ENCODE data around the gene HNRNPR. TPM values are rescaled to one million over a fixed set of nuclear protein-coding genes. Genes with fewer than 3 reads are reported as not detected.
A peak's percentile ranks its signal among the peaks of the same experiment; 100 is the strongest.

The HNRNPR gene
- total RNA-seq, 1 donor from 2014 or later, result 113 TPM

DNA sequence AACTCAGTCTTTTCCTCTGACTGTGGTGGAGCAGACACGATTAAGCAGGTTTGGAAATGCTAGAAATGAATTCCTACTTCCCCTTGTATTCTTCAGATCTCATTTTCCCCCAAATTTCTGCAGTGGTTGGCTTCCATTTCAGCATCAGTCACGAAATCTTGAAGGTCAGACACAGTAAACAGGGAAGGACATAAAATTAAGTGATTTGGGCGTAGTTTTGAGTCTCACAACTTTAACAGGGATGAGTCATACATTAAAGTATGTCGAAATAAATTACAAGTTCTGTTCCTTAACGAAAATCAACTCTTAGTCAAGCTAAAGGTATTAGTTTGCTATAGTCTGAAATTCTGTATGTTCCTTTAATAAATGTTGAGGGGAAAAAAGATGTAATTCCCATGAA, 61.1 kb downstream of the HNRNPR start:
- Mint-ChIP-seq H3K4me3 (ENCODE audit: unreplicated experiment) (no peak overlapping the region), H3K36me3 (ENCODE audit: low read depth, unreplicated experiment) (peaks cover 9% of the 10 kb centered on the region)
- peak; percentile 67 for FAIRE-seq

GRCh38 chr1:23278717-23279116, 65.4 kb downstream of the HNRNPR start:
- Histone ChIP-seq H3K4me3 (ENCODE audit: insufficient read depth, low read depth, low read length) (no peak overlapping the region), H4K20me1 (ENCODE audit: insufficient read depth, low read length) (peaks cover 4% of the 10 kb centered on the region), H3K9ac (ENCODE audit: low read length) (no peak overlapping the region), H3K79me2 (ENCODE audit: insufficient read depth, low read length) (no peaks in the 10 kb centered on the region), H3K36me3 (ENCODE audit: insufficient read depth, low read length) (peaks cover 28% of the 10 kb centered on the region), H3K9me3 (ENCODE audit: insufficient read depth, low read depth, low read length) (no peaks in the 10 kb centered on the region), H2AFZ (ENCODE audit: low read depth, low read length) (no peak overlapping the region), H3K27me3 (ENCODE audit: insufficient read depth, low read length) (no peaks in the 10 kb centered on the region), H3K4me1 (ENCODE audit: insufficient read depth, low read length) (peaks cover 20% of the 10 kb centered on the region), H3K4me2 (ENCODE audit: low read length) (no peak overlapping the region), H3K27ac (ENCODE audit: low read depth, low read length) (no peak overlapping the region)
- no peak overlapping the region for H3K27ac Mint-ChIP-seq (ENCODE audit: unreplicated experiment)
- no peak for FAIRE-seq
- no peak overlapping the region for H3K4me3 Mint-ChIP-seq (ENCODE audit: unreplicated experiment)
- peaks cover 14% of the 10 kb centered on the region for H3K4me1 Mint-ChIP-seq (ENCODE audit: low read depth, unreplicated experiment)
- H3K36me3 Mint-ChIP-seq (ENCODE audit: low read depth, unreplicated experiment), result peaks cover 2% of the 10 kb centered on the region
- no peaks in the 10 kb centered on the region for H3K9me3 Mint-ChIP-seq (ENCODE audit: unreplicated experiment)
- no peak for TF ChIP-seq CTCF (IDR thresholded peaks at IDR 0.05; ENCODE audit: insufficient read depth, low read depth, low read length)
- no peak for TF ChIP-seq EZH2 (IDR thresholded peaks at IDR 0.05; ENCODE audit: insufficient read depth, low read length)
- no peak for DNase-seq (ENCODE audit: low read depth)
- H3K27me3 Mint-ChIP-seq (ENCODE audit: low read depth, unreplicated experiment), result no peaks in the 10 kb centered on the region

More for the DNA sequence above, 61.1 kb downstream of the HNRNPR start:
- peaks cover 47% of the 10 kb centered on the region for H3K36me3 ChIP-seq (ENCODE audit: insufficient read depth, low read length)
- H3K27ac ChIP-seq (ENCODE audit: low read depth, low read length), result peak overlapping the region; percentile 68
- H3K9me3 ChIP-seq (ENCODE audit: insufficient read depth, low read depth, low read length), result no peaks in the 10 kb centered on the region
- H3K4me2 ChIP-seq (ENCODE audit: low read length), result peak overlapping the region; percentile 46
- Mint-ChIP-seq H3K4me1 (ENCODE audit: low read depth, unreplicated experiment) (peaks cover 15% of the 10 kb centered on the region), H3K27me3 (ENCODE audit: low read depth, unreplicated experiment) (no peaks in the 10 kb centered on the region), H3K9me3 (ENCODE audit: unreplicated experiment) (no peaks in the 10 kb centered on the region), H3K27ac (ENCODE audit: unreplicated experiment) (no peak overlapping the region)
- no peak overlapping the region for H2AFZ ChIP-seq (ENCODE audit: low read depth, low read length)
- no peak for TF ChIP-seq CTCF (IDR thresholded peaks at IDR 0.05; ENCODE audit: insufficient read depth, low read depth, low read length)
- TF ChIP-seq EZH2 (IDR thresholded peaks at IDR 0.05; ENCODE audit: insufficient read depth, low read length), result no peak
- H3K4me1 ChIP-seq (ENCODE audit: insufficient read depth, low read length), result peaks cover 21% of the 10 kb centered on the region
- no peak overlapping the region for H3K4me3 ChIP-seq (ENCODE audit: insufficient read depth, low read depth, low read length)
- H3K79me2 ChIP-seq (ENCODE audit: insufficient read depth, low read length), result no peaks in the 10 kb centered on the region
- peak overlapping the region; percentile 52 for H3K9ac ChIP-seq (ENCODE audit: low read length)
- H4K20me1 ChIP-seq (ENCODE audit: insufficient read depth, low read length), result peaks cover 4% of the 10 kb centered on the region
- peak; percentile 80 for DNase-seq (ENCODE audit: low read depth)
- no peaks in the 10 kb centered on the region for H3K27me3 ChIP-seq (ENCODE audit: insufficient read depth, low read length)

DNA sequence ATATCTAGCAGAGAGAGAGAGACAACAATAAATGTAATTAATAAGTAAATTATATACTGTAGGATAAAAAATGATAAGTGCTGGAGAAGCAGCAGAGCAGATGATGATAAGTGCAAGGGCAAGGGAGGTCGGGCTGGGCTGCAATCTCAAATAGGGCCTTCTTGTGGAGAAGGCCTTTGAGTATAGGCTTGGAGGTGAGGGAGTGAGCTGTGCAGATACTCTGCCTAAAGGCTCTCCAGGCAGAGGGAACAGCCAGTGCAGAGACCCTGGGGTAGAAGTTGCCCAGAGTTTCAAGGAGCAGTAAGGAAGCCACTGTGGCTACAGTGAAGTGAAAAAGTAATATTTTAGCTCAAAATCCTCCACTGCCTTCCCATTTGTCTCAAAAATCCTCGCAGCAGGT, 67.6 kb downstream of the HNRNPR start:
- H3K9me3 Mint-ChIP-seq (ENCODE audit: unreplicated experiment), result no peaks in the 10 kb centered on the region
- Histone ChIP-seq H4K20me1 (ENCODE audit: insufficient read depth, low read length) (no peaks in the 10 kb centered on the region), H3K79me2 (ENCODE audit: insufficient read depth, low read length) (no peaks in the 10 kb centered on the region), H3K9ac (ENCODE audit: low read length) (no peak overlapping the region), H3K4me2 (ENCODE audit: low read length) (no peak overlapping the region), H3K27me3 (ENCODE audit: insufficient read depth, low read length) (no peaks in the 10 kb centered on the region), H3K27ac (ENCODE audit: low read depth, low read length) (no peak overlapping the region), H3K9me3 (ENCODE audit: insufficient read depth, low read depth, low read length) (no peaks in the 10 kb centered on the region), H3K4me3 (ENCODE audit: insufficient read depth, low read depth, low read length) (no peak overlapping the region), H2AFZ (ENCODE audit: low read depth, low read length) (no peak overlapping the region), H3K36me3 (ENCODE audit: insufficient read depth, low read length) (peaks cover 15% of the 10 kb centered on the region), H3K4me1 (ENCODE audit: insufficient read depth, low read length) (peaks cover 10% of the 10 kb centered on the region)
- no peak for FAIRE-seq
- no peak for DNase-seq (ENCODE audit: low read depth)
- H3K27ac Mint-ChIP-seq (ENCODE audit: unreplicated experiment), result no peak overlapping the region
- H3K4me3 Mint-ChIP-seq (ENCODE audit: unreplicated experiment), result no peak overlapping the region
- TF ChIP-seq CTCF (IDR thresholded peaks at IDR 0.05; ENCODE audit: insufficient read depth, low read depth, low read length), result no peak
- no peak for TF ChIP-seq EZH2 (IDR thresholded peaks at IDR 0.05; ENCODE audit: insufficient read depth, low read length)
- H3K36me3 Mint-ChIP-seq (ENCODE audit: low read depth, unreplicated experiment), result peaks cover 2% of the 10 kb centered on the region
- H3K4me1 Mint-ChIP-seq (ENCODE audit: low read depth, unreplicated experiment), result peaks cover 10% of the 10 kb centered on the region
- no peaks in the 10 kb centered on the region for H3K27me3 Mint-ChIP-seq (ENCODE audit: low read depth, unreplicated experiment)
